ENCODE measurements around the gene ADAMTSL1. TPM values are rescaled to one million over a fixed set of nuclear protein-coding genes. Genes with fewer than 3 reads are reported as not detected.

The ADAMTSL1 gene
- total RNA-seq, 1 experiment from 2014 or later, result 0.95 TPM

DNA sequence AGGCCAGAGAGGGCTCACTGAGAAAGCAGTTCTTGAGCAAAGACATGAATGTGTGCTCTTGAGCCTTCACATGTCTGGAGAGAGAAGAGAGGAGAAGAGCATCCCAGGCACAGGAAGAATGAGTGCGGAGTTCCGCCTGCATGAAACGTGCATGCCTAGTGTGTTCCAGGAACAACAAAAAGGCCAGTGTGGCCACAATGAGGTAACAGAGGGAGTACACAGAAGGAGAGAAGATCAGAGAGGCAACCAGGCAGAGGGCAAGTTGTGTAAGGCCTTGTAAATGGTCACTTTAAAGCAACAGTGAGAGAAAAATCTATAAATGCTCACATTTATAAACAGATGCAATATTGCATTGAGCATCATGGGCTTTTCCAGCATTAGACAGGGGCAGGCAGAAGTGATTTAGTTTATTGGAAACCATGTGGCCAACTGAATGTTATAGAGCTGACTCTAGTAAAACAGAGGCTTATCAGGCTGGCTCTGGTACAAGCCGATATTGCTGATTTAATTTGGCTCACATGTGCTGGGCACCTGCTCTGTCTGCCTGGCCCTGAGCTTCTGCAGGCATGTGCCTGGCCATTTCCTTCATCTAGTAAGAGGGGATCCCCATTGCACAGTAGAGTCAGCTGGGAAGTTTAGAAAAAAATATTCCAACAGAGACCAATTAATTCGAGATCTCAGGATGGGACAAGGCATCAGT is 373.8 kb downstream of the ADAMTSL1 start:
- H3K4me1 ChIP-seq (replicated peaks), result no peaks in the 10 kb centered on the region
- DNase-seq (ENCODE audit: low read depth in 1 of 2, low spot score in 2 of 2), result no peak
- no peaks in the 10 kb centered on the region for H3K36me3 ChIP-seq
- H3K9me3 ChIP-seq (replicated peaks), result no peaks in the 10 kb centered on the region
- no peak overlapping the region for H3K27ac ChIP-seq
- no peaks in the 10 kb centered on the region for H3K27me3 ChIP-seq (replicated peaks)
- no peak overlapping the region for H3K4me3 ChIP-seq

DNA sequence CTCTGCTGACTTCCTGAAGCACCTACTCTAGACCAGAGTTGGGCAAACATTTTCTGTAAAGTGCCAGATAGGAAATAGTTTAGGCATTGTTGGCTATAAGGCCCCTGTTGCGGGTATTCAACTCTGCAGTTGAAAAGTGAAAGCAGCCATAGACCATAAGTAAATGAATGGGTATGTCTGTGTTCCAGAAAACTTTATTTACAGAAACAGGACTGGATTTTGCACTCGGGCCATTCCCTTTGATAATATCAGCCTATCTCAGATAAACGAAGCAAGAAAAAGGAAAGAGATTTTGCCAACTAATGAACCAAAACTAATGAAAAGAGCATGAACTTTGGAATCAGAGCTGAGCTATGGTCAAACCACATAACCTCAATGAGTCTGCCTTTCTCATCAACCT is 374.7 kb downstream of the ADAMTSL1 start:
- Histone ChIP-seq H3K4me3 (no peak overlapping the region), H3K27me3 (replicated peaks) (no peaks in the 10 kb centered on the region), H3K27ac (no peak overlapping the region), H3K36me3 (no peaks in the 10 kb centered on the region), H3K9me3 (replicated peaks) (no peaks in the 10 kb centered on the region), H3K4me1 (replicated peaks) (no peaks in the 10 kb centered on the region)
- no peak for DNase-seq (ENCODE audit: low read depth in 1 of 2, low spot score in 2 of 2)

DNA sequence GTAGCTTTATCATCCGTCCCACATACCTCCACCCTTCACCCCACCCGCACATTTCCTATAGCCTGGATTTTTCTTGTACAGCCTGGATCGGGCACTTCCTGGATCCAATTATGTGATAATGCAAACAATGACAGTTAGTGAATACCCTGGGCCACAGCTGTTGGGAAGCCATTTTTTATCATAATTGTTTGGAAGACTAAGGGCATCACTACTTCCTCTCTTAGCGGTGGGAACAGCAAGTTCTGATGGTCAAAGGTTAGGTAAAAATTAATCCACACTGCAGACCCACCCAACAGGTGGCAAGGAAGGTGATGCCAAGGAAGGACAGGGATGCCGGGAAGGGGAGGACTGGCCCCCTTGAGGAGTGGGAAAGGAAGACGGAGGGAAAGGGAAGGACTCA is 375.3 kb downstream of the ADAMTSL1 start:
- Histone ChIP-seq H3K27ac (no peak overlapping the region), H3K36me3 (no peaks in the 10 kb centered on the region), H3K9me3 (replicated peaks) (no peaks in the 10 kb centered on the region), H3K4me1 (replicated peaks) (no peaks in the 10 kb centered on the region), H3K27me3 (replicated peaks) (no peaks in the 10 kb centered on the region), H3K4me3 (no peak overlapping the region)
- DNase-seq (ENCODE audit: low read depth in 1 of 2, low spot score in 2 of 2), result no peak

DNA sequence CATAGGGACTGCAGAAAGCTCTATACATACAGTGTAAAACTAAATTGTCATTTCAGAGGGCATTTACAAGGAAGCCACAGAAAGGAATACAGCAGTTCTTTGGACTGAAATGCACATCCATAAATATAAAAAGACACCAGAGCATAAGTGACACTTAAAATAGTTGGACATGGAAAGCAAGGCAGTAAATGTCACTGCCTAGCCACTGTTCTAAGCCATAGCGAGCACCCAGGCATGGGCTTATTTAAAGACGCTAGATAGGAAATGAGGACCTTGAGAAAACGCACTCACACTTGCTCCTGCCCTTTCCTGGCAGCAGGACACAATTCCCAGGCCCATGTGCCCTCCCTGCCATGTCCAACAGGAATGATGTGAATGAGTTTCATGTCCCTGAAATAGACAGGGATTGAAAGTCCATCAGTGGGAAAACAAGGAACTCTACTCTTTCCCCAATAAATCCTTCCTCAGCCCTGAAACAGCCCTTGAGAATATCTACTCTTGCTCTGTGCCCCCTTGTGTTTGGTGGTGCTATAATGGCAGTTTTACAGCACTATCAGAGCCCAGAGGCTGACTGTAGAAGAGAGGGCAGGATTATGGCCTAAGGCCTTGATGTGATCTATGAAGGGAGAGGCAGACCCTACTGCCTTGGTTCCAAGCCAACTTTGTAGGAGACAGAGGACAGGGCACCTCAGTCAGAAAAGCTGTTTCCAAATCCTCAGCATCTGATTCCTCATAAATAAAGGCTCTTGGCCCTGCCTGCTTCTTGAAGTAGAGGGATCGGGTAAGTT is 376.1 kb downstream of the ADAMTSL1 start:
- H3K9me3 ChIP-seq (replicated peaks), result no peaks in the 10 kb centered on the region
- no peak overlapping the region for H3K4me3 ChIP-seq
- no peaks in the 10 kb centered on the region for H3K36me3 ChIP-seq
- DNase-seq (ENCODE audit: low read depth in 1 of 2, low spot score in 2 of 2), result no peak
- H3K27me3 ChIP-seq (replicated peaks), result no peaks in the 10 kb centered on the region
- H3K27ac ChIP-seq, result no peak overlapping the region
- H3K4me1 ChIP-seq (replicated peaks), result no peaks in the 10 kb centered on the region

DNA sequence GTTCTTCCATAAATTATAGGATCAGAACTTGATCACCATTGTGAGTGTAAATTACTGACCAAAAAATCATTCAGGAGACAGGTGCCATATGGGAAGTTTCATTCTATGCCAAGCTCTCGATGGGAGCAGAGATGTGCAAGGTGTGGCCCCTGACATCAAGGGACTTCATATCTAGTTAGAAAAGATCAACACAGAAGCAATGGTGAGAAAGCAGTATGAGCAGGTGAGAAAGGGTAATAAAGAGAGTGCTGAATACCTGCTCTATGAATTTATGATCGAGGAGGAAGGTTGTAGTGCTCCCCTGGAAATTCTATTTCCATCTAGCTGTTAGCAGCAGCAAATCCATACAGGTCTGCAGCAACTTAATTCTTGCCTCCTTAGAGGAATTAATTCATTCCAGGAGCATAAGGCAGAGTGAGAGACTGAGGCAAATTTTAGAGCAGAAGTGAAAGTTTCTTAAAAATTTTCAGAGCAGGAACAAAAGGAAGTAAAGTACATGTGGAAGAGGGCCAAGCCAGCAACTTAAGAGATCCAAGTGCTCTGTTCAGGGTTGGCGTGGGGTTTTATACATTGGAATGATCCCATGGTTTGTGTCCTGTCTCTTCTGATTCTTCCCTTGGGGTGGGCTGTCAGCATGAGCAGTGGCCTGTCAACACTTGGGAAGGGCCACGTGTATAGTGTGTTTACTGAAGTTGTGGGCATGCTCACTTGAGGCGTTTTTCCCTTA is 377.3 kb downstream of the ADAMTSL1 start:
- Histone ChIP-seq H3K36me3 (no peaks in the 10 kb centered on the region), H3K27me3 (replicated peaks) (no peaks in the 10 kb centered on the region), H3K27ac (no peak overlapping the region), H3K4me1 (replicated peaks) (no peaks in the 10 kb centered on the region), H3K4me3 (no peak overlapping the region), H3K9me3 (replicated peaks) (no peaks in the 10 kb centered on the region)
- no peak for DNase-seq (ENCODE audit: low read depth in 1 of 2, low spot score in 2 of 2)

DNA sequence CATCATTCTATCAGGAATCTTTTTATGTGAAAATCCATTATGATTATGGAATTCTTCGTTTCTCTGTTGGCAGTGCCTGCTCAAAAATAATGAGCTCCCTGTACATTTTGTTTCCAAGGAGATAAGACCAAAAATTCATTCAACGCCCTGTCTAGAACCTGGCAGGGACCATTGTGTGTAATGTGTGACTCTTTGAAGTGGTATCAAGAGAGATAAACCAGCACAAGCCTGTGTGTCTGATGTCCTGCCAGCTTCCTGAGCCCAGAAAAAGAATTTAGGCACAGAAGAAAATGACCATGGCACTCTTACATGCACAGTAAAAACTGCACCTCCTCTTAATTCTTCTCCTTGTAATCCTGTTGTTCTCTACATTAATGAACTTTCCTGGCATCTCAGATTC is 381.7 kb downstream of the ADAMTSL1 start:
- Histone ChIP-seq H3K27me3 (replicated peaks) (no peaks in the 10 kb centered on the region), H3K27ac (no peak overlapping the region), H3K36me3 (no peaks in the 10 kb centered on the region), H3K9me3 (replicated peaks) (no peaks in the 10 kb centered on the region), H3K4me3 (no peak overlapping the region), H3K4me1 (replicated peaks) (no peaks in the 10 kb centered on the region)
- no peak for DNase-seq (ENCODE audit: low read depth in 1 of 2, low spot score in 2 of 2)

DNA sequence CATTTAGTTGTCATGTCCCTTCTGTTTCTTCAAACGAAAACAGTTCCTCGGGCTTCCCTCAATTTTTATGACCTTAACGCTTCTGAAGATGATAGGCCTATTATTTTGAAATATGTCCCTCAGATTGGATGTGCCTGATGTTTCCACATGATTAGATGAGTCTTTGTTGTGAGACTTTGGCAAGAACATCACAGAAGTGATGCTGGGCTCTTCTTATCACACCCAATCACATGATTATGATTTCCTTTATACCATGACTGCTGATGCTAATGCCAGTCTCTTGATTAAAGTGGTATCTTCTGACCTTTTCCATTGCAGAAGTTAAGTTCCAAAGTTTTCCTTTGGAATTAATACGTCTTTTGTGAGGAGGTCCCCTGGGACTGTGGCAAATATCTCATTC is 383.4 kb downstream of the ADAMTSL1 start:
- H3K27ac ChIP-seq, result no peak overlapping the region
- no peak for DNase-seq (ENCODE audit: low read depth in 1 of 2, low spot score in 2 of 2)
- no peaks in the 10 kb centered on the region for H3K9me3 ChIP-seq (replicated peaks)
- no peaks in the 10 kb centered on the region for H3K27me3 ChIP-seq (replicated peaks)
- no peaks in the 10 kb centered on the region for H3K4me1 ChIP-seq (replicated peaks)
- H3K36me3 ChIP-seq, result no peaks in the 10 kb centered on the region
- no peak overlapping the region for H3K4me3 ChIP-seq

DNA sequence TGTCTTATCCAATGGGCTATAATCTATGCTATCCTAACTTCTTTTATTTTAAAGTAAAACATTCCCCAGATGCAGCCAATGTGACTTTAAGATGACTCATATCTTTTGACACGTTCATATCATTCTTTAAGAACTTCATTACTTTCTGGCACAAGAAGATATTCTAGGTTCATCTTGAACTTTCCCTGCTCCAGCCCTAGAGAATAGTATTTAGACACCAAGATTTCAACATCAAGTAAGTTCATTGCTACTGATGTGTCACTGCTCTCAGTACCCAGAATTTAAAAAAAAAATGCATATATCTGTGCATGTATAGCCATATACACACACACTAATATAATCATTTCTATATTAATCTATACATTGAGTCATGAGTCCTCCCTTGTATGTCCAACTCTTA is 383.8 kb downstream of the ADAMTSL1 start:
- Histone ChIP-seq H3K27me3 (replicated peaks) (no peaks in the 10 kb centered on the region), H3K4me3 (no peak overlapping the region), H3K27ac (no peak overlapping the region), H3K36me3 (no peaks in the 10 kb centered on the region), H3K4me1 (replicated peaks) (no peaks in the 10 kb centered on the region), H3K9me3 (replicated peaks) (no peaks in the 10 kb centered on the region)
- no peak for DNase-seq (ENCODE audit: low read depth in 1 of 2, low spot score in 2 of 2)

DNA sequence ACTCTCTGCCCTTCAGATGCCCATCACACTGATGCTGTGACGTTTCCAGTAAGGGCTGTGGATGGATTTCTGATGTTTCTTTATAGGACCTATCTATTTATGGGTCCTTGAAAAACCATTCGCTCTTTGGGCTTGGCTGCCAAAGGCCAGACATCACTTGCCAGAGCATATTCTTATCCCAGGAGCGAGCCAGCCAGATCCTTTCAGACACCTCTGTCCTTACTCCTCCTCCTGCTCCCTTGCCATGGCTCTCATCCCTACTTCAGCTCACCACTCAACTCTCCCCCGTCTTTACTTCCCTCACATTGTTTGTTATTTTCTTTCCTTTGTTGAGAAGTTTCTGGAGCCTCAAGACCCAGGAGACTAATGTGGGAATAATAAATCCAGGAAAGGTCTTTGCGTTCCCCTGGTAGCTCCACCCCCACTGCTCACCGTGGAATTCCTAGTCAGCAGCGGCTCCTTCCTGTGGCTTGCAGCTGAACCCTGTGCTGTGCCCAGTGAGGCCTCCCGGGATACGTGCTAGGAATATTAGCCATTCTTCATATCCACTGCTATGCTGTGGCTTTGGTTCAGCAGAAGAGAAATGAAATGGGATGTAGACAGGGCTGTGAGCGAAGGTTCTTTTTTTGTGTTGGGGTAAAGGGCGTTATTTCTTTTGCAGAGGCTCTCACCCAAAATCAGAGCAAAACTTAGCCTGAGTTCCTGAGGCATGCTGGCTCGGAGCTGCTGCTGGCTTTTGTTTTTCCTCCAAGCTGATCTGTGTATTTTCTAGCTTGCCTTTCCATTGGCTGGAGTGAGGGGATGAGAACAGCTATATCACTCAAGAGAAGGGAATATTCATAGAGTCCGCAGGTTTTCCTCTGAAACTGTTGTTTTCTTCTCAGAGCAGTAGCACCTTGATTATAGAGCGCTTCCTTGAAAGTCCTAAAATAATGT is 387.9 kb downstream of the ADAMTSL1 start:
- H3K36me3 ChIP-seq, result no peaks in the 10 kb centered on the region
- no peaks in the 10 kb centered on the region for H3K27me3 ChIP-seq (replicated peaks)
- no peaks in the 10 kb centered on the region for H3K9me3 ChIP-seq (replicated peaks)
- no peak overlapping the region for H3K27ac ChIP-seq
- H3K4me1 ChIP-seq (replicated peaks), result no peaks in the 10 kb centered on the region
- no peak for DNase-seq (ENCODE audit: low read depth in 1 of 2, low spot score in 2 of 2)
- no peak overlapping the region for H3K4me3 ChIP-seq

DNA sequence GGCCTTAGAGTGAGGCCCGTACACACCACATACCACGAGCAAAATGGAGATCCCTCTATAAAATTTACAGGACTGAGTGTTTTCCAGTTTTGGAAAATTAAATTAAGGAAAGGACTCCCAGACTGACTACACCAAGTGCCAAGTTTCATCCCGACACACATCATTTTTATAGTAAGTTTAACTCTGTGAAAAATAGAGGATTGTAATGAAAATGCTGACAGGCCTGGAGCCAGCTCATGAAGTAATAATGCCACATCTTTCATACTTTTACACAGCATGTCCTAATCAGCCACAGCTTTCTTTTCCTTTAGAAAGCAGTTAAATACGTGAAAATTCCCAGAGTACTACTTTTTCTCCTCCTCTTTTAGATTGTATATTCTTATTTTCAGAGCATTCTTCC is 389.8 kb downstream of the ADAMTSL1 start:
- H3K4me1 ChIP-seq (replicated peaks), result no peaks in the 10 kb centered on the region
- no peak overlapping the region for H3K27ac ChIP-seq
- H3K36me3 ChIP-seq, result no peaks in the 10 kb centered on the region
- H3K9me3 ChIP-seq (replicated peaks), result no peaks in the 10 kb centered on the region
- no peaks in the 10 kb centered on the region for H3K27me3 ChIP-seq (replicated peaks)
- no peak overlapping the region for H3K4me3 ChIP-seq
- DNase-seq (ENCODE audit: low read depth in 1 of 2, low spot score in 2 of 2), result no peak

DNA sequence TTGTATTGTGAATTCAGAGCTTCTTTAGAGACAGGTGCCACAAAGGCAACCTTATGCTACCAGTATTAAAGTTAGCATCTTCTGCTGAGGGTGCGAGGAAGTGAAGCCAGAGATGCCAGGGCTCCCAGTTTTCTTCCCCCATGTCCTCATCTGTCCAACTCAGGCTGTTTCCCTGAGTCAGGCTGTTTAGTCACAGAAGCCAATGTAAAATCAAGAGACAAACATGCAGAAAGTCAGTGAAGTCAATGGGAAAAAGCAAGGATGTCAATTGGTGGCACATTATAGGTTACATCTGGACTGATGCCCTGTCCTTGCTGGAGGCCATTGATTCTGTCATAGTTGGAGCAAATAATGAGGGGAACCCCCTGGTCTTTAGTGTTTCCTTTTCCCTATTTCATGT is 390.6 kb downstream of the ADAMTSL1 start:
- Histone ChIP-seq H3K27me3 (replicated peaks) (no peaks in the 10 kb centered on the region), H3K4me1 (replicated peaks) (no peaks in the 10 kb centered on the region), H3K27ac (no peak overlapping the region), H3K9me3 (replicated peaks) (no peaks in the 10 kb centered on the region), H3K36me3 (no peaks in the 10 kb centered on the region), H3K4me3 (no peak overlapping the region)
- no peak for DNase-seq (ENCODE audit: low read depth in 1 of 2, low spot score in 2 of 2)

DNA sequence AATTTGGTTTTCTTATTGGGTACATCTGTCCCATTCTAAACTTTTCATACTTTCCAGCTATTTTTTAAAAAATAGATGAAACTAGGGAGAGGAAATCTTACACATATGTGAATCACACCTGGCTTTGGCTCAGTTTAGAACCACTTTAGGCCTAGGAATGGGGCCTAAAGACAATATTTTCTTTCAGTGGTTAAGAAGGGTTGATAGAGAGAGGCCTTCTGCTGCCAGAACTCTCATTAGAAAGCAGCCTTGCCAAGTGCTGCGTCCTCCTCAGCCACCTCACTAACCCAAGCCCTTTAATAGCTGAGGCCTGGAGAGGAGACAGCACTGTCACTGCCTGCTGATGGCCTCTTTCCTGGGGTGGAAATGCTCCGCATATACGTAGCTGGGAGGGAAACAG is 391.6 kb downstream of the ADAMTSL1 start:
- no peaks in the 10 kb centered on the region for H3K36me3 ChIP-seq
- H3K4me1 ChIP-seq (replicated peaks), result no peaks in the 10 kb centered on the region
- no peaks in the 10 kb centered on the region for H3K9me3 ChIP-seq (replicated peaks)
- no peak overlapping the region for H3K27ac ChIP-seq
- H3K4me3 ChIP-seq, result no peak overlapping the region
- no peaks in the 10 kb centered on the region for H3K27me3 ChIP-seq (replicated peaks)
- no peak for DNase-seq (ENCODE audit: low read depth in 1 of 2, low spot score in 2 of 2)

DNA sequence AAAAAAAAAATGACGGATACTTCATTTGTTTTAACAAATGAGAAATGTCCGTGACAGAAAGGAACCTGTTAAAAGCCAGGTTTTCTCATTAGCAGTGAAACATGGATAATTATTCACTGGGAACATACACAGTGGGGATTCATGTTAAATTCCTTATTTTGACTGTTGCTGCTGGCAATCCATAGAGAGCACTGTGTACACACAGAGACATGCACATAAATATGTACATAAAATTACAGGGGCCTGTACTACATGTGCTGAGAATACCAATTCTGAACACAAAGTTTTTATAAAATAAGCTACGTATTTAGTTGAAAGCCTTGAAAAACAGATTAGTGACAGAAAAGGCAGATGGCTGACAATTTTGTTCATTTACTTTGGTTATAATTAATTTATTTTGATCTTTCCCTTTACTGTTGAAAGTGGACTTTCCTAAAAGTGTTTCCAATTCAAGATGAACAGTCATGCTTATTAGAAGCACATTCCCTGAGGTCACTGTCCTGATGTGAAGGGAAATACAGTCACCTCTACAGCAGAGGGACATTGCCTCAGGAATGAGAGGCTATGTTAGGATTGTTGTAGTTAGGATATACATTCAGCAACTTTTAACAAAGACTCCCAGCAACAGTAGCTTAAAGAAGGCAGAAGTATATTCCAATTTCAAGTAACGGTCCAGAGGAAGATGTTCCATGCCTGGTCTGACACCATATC is 392.3 kb downstream of the ADAMTSL1 start:
- Histone ChIP-seq H3K36me3 (no peaks in the 10 kb centered on the region), H3K4me1 (replicated peaks) (no peaks in the 10 kb centered on the region), H3K4me3 (no peak overlapping the region), H3K27ac (no peak overlapping the region), H3K9me3 (replicated peaks) (no peaks in the 10 kb centered on the region), H3K27me3 (replicated peaks) (no peaks in the 10 kb centered on the region)
- DNase-seq (ENCODE audit: low read depth in 1 of 2, low spot score in 2 of 2), result no peak

All from SJSA1 (cell line).